NOMO-1 treated with DMSO at 0.1 percent for 48 hours (cell line): ENCODE measurements around the gene SYNE2.

Source experiments
- DNase-seq: peaks from one replicate; lab custom pipeline; 2025; ENCODE audit not compliant: unreplicated experiment; lab: John Stamatoyannopoulos, UW

Gene SYNE2

GRCh38 chr14:63874223-63874622, 21.4 kb downstream of the SYNE2 start:
- DNase-seq: no peak

- DNase-seq: no peak
These were observed 22.5 kb downstream of the SYNE2 start for GRCh38 chr14:63875311-63875710.

- no peak for DNase-seq
These were observed 24.7 kb downstream of the SYNE2 start for GRCh38 chr14:63877550-63877939.

- DNase-seq: no peak
These were observed 25.2 kb downstream of the SYNE2 start for GRCh38 chr14:63878052-63878451.

GRCh38 chr14:63878792-63879191, 26.0 kb downstream of the SYNE2 start:
- DNase-seq: no peak

- DNase-seq: peak; percentile 6
These were observed 29.1 kb downstream of the SYNE2 start for GRCh38 chr14:63881926-63882325.

- no peak for DNase-seq
These were observed 35.1 kb downstream of the SYNE2 start for GRCh38 chr14:63887899-63888298.

GRCh38 chr14:63890553-63890952, 37.7 kb downstream of the SYNE2 start:
- no peak for DNase-seq

GRCh38 chr14:63891148-63891975, 38.6 kb downstream of the SYNE2 start:
- DNase-seq: no peak

- no peak for DNase-seq
These were observed 39.5 kb downstream of the SYNE2 start for GRCh38 chr14:63892265-63892664.

GRCh38 chr14:63893701-63894458, 41.1 kb downstream of the SYNE2 start:
- DNase-seq: no peak

GRCh38 chr14:63895510-63895909, 42.7 kb downstream of the SYNE2 start:
- no peak for DNase-seq

- no peak for DNase-seq
These were observed 43.5 kb downstream of the SYNE2 start for GRCh38 chr14:63896278-63896720.

- DNase-seq: no peak
These were observed 44.9 kb downstream of the SYNE2 start for GRCh38 chr14:63897721-63898163.

GRCh38 chr14:63899953-63900352, 47.1 kb downstream of the SYNE2 start:
- DNase-seq: peak; percentile 71

GRCh38 chr14:63901434-63902085, 48.8 kb downstream of the SYNE2 start:
- peak; percentile 80 for DNase-seq

GRCh38 chr14:63902375-63902976, 49.7 kb downstream of the SYNE2 start:
- no peak for DNase-seq

GRCh38 chr14:63904724-63905123, 51.9 kb downstream of the SYNE2 start:
- DNase-seq: no peak

GRCh38 chr14:63905370-63905769, 52.6 kb downstream of the SYNE2 start:
- no peak for DNase-seq

- DNase-seq: no peak
These were observed 56.0 kb downstream of the SYNE2 start for GRCh38 chr14:63908667-63909264.

GRCh38 chr14:63909984-63910383, 57.2 kb downstream of the SYNE2 start:
- DNase-seq: no peak
